Stimulated activated naive CD8-positive, alpha-beta T cell treated with anti-CD3 and anti-CD28 coated beads, Interleukin-15, Interleukin-2, amounts not matched to agents 100 U/mL and 50 U/mL, for 24 hours (primary cell): ENCODE measurements around the gene RICTOR.
"Not testable (repeated sequence)": the region's sequence is repeated elsewhere in the genome, so short reads cannot be mapped to it uniquely, and the experiment has no call there.

ENCODE experiments used
- ATAC-seq: fragments of 150-1000 bp; cut with Tn5 transposase; one replicate; pipeline ENCODE4 v1.10.0; 2021
- DNase-seq: peaks from one replicate; pipeline ENCODE4 v3.0.0; 2021

RICTOR gene

DNA sequence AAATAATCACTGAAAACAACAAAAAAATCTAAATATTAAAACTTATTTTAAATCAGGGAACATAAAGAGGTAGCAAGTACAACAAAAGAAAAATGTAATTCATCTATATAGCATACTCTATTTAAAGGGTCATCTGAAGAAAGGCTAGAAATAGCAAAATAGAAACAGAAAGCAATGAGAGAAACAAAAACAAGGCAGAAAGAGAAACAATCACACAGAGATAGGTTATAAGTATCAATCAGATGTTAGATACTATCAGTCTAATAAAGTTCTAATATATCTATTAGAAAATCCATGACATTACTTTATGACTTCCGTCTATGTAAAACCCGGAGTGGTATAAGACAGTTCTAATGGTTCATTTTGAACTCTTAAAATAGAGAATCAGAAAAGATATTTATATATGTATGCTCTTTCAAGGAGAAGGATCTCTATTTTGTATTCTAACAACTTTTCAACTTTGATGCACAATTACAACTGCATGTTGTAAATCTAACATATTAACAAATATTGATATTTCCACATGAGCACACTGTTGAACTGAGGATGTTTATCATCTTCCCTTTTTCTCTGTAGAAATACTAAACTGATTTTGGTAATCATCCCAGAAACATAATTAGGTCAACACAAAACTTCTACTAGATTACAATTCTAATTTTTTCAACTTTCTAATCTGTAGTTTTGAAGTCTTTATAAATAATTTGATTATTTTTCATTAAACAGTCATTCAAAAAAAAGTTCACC, 15.8 kb downstream of the RICTOR start:
- ATAC-seq: no peak
- no peak for DNase-seq

DNA sequence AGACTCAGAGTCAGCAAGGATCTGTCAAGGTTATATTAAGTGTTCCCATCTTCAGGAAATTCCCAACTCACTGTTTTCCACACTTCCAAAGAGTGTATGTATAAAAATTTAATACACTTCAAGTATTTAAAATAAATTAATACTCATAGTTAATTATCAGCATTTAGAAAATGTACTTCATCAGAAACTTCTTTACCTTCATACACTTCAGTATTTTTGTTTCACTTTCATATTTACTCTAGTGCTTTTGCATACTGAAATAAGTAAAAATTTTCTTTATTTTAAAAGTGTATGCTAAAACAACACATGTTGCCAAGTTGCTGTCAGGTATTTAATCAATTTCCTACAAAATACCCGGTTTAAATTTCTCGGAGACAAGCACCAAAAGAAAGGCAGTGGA, 16.5 kb downstream of the RICTOR start:
- ATAC-seq (no peak), DNase-seq (no peak)

DNA sequence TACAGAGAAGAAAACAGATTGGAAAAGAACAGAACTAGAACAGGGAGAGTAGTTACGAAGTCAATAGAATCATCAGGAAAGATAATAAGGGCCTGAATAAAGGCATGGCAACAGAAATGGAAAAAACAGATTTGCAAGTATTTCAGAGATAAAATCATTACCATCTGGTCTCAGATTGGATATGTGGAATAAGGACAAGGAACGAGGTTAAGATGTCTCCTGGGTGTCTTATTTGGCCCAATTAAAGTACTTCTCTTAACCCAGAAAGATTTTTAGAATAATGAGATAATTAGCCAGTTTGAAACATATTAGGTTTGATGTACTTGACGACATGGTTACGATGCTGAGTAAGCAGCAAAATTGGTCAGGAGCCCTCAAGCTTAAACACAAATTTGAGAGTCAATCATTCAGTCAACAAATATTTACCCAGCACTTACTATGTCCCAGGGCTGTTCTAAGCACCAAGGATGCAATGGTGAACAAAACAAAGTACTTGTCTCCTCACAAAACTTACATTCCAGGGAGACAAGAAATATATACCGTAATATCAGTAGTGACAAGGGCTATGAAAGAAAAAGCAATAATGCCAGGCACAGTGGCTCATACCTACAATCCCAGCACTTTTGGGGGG, 18.3 kb downstream of the RICTOR start:
- ATAC-seq (no peak), DNase-seq (no peak)

DNA sequence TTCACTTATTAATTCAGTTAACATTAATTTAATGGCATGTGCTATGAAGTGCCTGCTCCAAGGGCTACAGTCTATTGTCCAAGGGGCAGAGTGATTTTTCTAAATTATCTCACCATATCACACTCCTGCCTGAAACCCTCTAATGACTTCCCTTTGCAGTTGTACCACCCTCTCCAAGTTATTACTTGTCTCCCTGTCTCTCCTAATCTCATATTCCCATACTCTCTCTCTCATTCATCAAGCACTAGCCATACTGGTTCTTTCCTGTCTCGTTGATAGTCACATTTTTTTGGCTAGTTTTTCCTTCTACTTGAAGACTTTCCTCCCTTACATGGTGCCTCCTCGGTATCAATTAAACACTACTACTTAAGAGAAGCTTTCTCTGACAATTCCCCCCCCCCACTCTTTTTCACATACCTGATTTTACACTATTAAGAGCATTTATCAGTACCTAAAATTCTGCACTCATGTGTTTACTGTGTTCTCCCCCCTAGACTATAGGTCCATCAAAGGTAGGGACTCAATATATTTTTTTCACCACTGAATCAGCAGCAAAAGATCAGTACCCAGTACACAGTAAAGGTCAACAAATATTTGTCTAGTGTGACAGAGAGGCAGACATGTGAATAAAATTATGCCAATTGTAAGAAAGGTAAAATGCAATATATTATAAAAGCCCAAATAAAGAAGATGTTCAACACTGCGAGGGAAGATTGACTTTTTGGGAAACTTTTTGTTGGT, 19.0 kb downstream of the RICTOR start:
- ATAC-seq (no peak), DNase-seq (no peak)

DNA sequence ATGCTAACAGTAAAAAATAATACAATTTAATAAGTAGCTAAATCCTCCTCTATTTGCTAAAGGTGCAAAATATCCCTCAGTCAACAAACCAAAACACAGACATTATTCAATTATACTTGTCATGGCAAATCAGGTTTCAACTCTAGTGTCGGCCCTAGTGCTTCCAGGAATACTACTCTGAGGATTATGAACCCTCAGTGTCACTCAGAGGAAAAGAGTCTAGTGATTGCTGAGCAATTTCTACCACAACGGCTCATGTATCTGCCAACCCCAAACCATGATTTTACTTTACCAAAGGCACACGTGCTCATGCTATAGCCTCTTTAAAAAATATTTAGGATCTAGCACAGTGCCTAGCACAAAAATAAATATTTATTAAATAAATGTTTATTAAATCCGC, 21.0 kb downstream of the RICTOR start:
- ATAC-seq (no peak), DNase-seq (no peak)

DNA sequence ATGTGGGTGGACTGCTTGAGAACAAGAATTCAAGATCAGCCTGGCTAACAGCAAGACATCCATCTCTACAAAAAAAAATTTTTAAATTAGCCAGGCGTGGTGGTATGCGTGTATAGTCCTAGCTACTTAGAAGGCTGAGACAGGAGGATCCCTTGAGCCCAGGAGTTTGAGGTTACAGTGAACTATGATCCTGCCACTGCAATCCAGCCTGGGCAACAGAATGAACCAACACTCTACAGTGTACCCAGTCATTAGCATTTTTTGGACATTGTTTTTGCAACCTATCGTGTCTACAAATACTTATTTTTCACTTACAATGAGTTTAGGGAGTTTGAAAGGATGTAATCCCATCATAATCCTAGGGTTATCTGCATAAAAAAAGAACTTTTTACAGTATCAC, 22.1 kb downstream of the RICTOR start:
- ATAC-seq (no peak), DNase-seq (no peak)

DNA sequence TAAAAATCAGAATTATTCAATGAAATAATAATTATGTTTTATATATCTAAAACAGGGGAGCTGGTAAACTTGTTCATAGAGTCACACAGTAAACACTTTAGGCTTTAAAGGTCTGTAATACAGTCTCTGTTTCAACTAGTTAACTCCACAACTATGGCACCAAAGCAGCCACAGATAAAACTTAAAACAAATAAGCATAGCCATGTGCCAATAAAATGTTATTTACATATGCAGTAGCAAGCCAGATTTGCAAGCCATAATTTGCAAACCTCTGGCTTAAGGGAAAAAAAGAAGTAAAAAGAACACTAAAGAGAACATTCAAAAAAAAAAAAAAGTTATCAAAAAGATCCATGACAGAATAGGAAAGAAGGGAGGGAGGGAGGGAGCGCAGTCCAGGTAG, 24.9 kb downstream of the RICTOR start:
- ATAC-seq: no peak
- DNase-seq: no peak

DNA sequence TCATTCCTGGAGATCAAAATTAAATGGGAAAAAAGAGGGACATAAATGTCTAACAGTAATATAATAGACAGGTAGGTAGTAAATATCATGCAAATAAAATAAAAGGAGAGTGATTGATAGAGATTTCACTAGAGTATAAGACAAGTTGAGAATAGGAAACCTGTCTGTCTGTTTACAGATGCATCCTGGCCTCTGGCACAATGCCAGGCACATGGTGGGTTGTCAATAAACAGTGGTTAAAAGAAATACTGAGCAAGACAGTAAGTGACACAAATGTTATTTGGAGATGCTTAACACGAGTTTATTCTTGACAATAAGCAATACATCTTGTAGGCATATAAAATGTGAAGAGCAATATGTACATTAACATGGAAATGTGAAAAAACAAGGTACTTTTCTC, 33.3 kb downstream of the RICTOR start:
- DNase-seq: no peak
- ATAC-seq: no peak

DNA sequence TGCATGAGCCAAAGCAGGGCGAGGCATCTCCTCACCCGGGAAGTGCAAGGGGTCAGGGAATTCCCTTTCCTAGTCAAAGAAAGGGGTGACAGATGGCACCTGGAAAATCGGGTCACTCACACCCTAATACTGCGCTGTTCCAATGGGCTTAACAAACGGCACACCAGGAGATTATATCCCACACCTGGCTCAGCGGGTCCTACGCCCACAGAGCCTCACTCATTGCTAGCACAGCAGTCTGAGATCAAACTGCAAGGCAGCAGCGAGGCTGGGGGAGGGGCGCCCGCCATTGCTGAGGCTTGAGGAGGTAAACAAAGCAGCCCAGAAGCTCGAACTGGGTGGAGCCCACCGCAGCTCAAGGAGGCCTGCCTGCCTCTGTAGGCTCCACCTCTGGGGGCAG, 39.7 kb downstream of the RICTOR start:
- not testable (repeated sequence) for DNase-seq, ATAC-seq

DNA sequence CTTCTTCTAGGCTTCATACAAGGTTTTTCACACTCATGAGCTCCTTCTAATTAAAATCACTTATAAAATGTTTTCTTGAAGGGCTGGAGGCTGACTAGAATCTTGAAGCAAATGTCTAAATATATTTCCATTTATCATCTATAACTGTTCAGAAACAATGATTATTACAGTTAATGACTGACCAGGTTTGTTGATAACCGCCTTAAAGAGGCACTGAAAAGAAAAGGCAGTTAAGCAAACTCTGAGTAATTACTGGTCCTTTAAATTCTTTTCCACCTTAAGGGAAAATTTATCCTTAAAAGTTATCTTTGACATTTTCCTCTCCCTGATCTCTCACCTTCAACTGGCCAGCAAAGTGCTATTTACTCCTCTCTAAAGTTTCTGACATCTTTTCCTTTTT, 43.2 kb downstream of the RICTOR start:
- ATAC-seq (no peak), DNase-seq (no peak)

DNA sequence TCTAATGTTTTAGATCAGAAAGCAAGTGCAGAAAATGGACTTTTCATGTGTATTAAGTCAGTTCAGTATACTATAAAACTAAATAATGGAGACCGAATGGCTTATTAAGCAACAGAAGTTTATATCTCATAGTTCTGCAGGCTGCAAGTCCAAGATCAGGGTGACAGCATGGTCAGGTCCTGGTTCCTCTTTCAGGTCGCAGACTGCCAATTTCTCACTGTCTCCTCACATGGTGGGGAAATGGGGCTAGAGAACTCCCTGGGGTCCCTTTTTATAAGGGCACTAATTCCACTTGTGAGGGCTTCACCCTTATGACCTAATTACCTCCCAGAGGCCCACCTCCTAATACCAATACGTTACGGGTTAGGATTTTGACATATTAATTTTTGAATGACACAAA, 48.7 kb downstream of the RICTOR start:
- ATAC-seq (no peak), DNase-seq (no peak)

DNA sequence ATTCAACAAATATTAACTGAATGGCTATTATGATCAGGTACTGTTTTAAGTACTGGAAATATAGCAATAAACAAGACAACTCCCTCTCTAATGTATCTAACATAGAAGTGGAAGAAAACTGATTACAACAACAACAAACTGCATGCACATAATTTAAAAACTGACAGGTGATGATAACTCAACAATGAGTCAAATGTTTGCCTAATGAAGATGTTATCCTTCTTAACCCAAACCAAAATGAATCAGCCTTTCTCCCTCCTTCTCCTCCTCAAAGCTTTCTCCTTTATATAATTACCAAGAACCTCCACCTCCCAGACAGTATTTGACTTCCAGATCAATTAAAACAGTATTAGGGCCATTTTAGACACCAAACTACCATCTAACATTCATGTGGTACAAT, 49.3 kb downstream of the RICTOR start:
- no peak for ATAC-seq

DNA sequence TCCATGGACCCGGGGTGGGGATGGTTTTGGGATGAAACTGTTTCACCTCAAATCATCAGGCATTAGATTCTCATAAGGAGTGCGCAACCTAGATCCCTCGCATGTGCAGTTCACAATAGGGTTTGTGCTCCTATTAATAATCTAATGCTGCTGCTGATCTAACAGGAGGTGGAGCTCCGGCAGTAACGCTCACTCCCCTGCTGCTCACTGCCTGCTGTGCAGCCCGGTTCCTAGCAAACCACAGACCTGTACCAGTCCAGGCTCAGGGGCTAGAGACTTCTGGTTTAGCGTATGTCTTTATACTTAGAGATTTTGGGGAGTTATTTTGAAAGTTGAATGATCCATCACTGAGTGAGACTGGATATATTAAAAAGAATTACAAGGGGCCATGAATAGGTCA, 50.2 kb downstream of the RICTOR start:
- no peak for DNase-seq
- no peak for ATAC-seq

More for the DNA sequence above, 49.3 kb downstream of the RICTOR start:
- no peak for DNase-seq

DNA sequence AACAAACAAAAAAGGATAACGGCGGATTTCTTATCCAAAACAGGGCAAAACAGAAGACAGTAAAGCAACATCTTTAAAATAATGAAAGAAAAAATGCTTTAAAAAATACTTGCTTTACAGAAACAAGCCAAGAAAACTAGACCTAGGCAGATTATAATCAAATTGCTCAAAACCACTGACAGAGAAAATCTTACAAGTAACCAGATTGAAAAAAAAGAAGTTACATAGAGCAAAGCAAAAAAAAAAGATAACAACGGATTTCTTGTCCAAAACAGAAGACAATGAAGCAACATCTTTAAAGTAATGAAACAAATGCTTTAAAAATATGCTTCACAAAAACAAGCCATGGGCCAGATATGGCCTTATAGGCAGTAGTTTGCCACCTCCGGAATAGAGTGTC, 51.1 kb downstream of the RICTOR start:
- DNase-seq (no peak), ATAC-seq (no peak)

DNA sequence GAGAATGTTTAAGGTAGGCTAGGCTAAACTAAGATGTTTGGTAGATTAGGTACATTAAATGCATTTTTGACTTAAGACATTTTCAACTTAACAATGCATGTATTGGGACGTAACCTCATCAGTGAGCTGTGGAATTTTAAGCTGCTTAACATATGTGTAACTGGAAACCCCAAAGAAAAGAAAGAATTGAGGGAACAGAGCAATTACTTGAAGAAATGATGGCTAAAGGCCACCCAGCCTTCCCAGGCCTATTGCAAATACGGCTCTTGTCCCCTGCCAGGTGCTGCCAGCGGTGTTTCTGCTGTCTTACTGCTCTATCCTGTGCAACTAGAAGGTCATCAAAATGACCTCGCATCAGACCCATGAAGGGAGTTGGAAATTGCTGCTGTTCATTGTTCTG, 52.0 kb downstream of the RICTOR start:
- ATAC-seq (no peak), DNase-seq (no peak)

DNA sequence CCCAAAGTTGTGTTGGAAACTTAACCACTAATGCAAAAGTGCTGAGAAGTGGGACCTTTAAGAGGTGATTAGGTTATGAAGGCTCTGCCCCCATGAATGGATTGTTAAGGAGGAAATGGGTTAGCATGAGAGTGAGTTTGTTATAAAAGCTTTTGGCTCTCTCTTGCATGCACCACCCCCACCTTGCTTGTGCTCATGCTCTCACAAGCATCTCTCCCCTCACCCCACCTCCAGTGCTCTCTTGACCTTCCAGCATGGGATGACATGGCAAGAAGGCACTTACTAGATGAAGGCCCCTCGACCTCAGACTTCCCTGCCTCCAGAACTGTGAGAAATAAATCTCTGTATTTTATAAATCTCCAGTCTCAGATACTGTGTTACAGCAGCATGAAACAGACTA, 52.8 kb downstream of the RICTOR start:
- DNase-seq (no peak), ATAC-seq (no peak)

DNA sequence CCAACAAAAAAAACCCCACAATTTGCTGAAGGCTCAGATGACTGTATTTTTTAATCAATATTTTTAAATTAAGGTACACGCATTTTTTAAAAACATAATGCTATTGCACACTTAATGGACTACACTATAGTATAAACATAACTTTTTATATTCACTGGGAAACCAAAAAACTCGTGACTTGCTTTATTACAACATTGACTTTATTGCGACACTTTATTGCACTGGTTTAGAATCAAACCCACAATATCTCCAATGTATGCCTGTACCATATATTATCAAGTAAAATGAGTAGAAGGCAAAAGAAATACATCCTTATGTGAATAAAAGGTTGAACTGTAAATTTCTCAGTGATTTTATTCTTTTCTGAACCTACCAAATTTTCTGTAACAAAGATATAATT, 53.7 kb downstream of the RICTOR start:
- ATAC-seq: no peak
- no peak for DNase-seq

DNA sequence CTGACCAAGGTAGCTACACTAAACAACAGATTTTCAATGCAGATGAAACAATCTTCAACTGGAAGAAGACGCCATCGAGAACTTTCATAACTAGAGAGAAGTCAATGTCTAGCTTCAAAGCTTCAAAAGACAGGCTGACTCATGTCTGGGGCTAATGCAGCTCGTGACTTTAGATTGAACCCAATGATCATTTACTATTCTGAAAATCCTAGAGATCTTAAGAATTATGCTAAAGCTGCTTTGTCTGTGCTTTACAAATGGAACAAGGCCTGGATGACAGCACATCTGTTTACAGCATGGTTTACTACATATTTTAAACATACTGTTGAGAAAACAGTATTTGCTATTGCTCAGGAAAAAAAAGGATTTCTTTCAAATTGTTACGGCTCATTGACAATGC, 54.9 kb downstream of the RICTOR start:
- ATAC-seq (no peak), DNase-seq (no peak)

DNA sequence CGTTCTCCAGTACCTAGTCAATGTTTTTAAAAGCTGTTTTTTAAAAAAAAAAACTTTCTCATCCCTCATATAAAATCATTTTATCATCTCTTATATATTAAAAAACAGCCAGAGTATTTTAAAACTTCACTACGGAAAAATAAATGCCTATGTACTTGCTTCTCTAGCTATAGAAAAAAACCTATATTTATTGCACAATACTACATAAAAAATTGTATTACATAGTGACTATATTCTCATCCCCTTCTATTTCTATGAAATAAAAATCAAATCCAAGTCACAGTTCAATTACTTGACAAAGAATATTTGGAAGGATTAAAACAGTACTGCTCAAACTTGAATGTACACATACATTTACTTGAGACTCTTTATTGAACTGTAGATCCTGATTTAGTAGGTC, 56.7 kb downstream of the RICTOR start:
- ATAC-seq (no peak), DNase-seq (no peak)

DNA sequence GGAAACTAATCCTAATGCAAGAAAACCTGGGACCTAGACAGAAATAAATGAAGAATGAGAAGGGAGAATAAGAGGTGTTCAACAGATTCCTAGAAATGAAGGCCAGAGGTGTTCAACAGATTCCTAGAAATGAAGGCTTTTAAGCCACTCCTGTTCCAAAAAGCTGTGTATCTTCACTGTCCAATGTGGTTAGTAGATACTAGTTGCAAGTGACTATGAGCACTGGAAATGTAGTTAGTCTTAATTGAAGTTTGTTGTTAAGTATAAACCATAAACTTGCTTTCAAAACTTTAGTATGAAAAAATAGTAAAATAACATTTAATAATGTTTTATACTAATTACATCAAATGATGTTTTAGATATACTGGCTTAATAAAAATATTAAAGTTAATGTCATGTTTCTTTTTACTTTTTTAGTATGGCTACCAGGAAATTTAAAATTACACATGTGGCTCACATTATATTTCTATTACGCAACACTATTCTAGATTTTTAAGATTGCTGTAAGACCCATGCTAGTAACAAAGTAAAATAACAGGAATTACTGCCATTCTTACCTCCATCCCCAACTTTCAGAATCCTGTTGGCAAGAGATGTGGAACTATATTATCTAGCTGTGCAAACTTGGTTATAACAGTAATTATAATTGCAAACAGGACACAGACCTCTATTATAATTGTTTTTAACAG, 57.5 kb downstream of the RICTOR start:
- peak; percentile 38 for ATAC-seq
- no peak for DNase-seq

DNA sequence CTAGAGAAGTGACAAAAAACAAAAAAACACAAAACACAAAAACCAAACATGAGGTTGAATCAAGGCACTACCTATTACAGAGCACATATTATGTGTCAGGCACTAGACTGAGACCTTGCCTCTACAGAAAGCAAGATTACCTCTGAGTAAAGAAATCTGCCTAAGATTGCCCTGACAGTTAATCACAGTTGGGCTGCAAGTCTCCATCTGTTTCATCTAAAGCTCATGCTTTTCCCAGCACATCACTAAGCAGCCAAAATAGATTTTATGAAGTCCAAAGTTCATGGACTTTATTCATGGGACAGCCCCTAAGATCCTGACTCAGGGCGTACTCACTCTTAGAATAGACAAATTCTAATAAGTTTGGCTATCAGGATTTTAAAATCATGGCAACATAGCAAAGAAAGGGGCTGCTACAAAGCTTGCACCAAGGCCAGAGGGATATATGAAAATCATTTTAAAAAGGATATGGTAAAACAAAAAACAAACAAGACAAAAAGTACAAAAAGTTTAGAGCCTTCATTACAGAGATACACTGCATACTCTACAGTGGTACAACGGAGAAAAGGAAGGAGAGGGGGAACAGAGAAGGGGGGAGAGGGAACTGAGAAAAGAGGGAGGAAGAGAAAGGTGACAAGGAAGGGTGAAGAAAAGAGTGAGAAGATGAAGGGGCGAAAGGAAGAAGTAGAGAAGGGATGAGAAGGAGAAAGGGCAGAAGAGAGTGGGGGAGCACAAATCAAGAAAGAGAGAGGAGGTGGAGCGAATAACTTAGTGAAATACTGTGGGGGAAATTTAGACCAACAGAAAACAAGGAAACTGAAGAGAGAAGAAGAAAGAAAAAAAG, 58.2 kb downstream of the RICTOR start:
- ATAC-seq: peak; percentile 89
- no peak for DNase-seq

DNA sequence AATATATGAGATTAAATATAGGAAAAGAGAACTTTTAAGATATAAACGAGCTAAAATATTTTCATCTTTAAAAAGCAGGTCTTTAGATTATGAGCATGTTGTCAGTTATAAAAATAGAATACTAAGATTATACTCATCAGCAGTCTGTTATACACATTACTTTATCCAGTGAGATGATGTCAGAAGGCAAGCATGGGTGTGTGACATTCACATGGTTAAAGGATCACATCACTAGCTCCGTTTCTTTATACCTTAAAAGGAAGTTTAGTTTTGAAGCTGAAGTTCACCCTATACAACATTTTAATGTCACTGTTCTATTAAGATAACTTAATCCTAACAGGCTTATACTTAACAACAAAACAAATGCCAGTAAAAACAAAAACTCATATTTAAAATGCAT, 59.6 kb downstream of the RICTOR start:
- ATAC-seq (no peak), DNase-seq (no peak)
